Testis (tissue), 2 donors: Measurements from ENCODE around the gene CDC16.

Experiments used
- CTCF ChIP-seq, 3 experiments: fragments of 450-650 bp in 2 of 3; fragments of 200-600 bp in 1 of 3; sonication (generic) in 1 of 3; IDR thresholded peaks; one replicate each; pipeline ENCODE4 v1.5.1; 2016 to 2019; ENCODE audit warnings: antibody characterized with exemption in 3 of 3, mild to moderate bottlenecking in 2 of 3, moderate library complexity in 1 of 3
- POLR2A ChIP-seq: fragments of 450-650 bp; IDR thresholded peaks from one replicate; pipeline ENCODE4 v1.6.1; 2017; ENCODE audit warnings: antibody characterized with exemption, mild to moderate bottlenecking, moderate library complexity

- TF ChIP-seq CTCF (IDR thresholded peaks at IDR 0.05) (no peak), POLR2A (no peak)
Measured at GRCh38 chr13:114231886-114232285, 2.8 kb upstream of the CDC16 start.
